Ammon's horn (tissue), 1 donor: ENCODE measurements around the gene ADCY1.

Source experiments
- DNase-seq: peaks from one replicate; pipeline ENCODE4 v3.0.0-alpha.2; 2016; ENCODE audit warnings: low spot score

ADCY1 gene

DNA sequence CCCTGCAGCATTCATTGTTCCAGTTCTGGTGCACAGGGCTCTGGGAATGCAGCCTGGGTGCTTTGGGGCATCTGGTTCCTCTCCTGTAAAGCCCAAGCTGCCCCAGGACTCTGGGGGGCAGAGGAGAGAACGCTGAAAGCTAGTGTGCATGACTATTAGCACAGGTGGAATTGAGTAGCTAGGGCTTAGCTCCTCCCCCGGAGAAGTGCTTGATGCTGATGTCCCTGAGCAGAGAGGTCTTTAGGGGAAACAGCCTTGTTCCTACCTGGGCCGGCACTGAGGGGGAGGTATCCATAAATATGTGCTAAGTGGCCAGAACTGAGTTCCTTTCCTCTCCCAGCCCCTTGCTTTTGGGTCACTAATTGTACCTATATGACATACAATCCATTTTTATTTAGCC lies 3.9 kb downstream of the ADCY1 start:
- DNase-seq: no peak

GRCh38 chr7:45578467-45578866 lies 4.3 kb downstream of the ADCY1 start:
- DNase-seq: no peak

DNA sequence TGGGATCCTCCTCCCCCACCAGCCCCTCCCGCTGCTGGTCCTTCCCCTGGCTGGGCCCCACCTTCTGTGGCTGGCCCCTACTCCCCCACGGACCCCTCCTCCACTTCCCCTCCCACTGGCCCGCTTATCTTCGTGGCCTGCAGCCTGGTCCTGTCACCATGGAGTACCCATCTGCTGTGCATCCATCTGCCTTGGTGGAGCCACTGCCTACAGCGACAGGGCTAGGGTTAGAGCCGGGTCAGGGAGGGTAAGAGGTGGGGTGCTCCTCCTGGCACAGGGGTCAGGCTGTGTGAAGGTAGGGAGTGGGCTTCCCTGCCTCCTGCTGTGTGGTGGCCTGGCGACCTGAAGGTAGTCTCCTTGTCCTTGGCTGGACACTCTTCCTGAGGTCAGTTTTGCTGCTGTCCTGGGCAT lies 5.2 kb downstream of the ADCY1 start:
- no peak for DNase-seq

- no peak for DNase-seq
Observed at GRCh38 chr7:45580053-45580872, 6.1 kb downstream of the ADCY1 start.

- DNase-seq: no peak
Observed at GRCh38 chr7:45581271-45581780, 7.2 kb downstream of the ADCY1 start.

GRCh38 chr7:45582136-45582749 lies 8.1 kb downstream of the ADCY1 start:
- DNase-seq: no peak

DNA sequence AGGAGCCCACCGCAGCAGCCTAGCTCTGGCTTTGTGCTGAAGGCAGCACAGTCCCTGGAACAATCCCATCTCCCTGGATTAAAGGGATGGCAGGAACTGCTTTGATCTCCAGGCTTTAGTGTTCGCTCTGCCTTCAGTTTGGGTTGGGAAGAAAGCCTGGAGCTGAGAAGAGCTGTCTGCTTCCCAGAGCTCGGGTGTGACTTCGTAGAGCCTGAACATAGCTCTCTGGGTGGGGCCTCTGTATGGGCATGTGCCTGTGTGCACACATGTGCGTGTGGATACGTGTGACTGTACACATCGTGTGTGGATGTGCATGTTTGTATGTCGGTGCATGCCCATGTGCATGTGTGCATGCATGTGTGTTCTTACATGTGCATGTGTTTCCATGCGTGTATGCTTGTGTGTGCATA lies 8.7 kb downstream of the ADCY1 start:
- no peak for DNase-seq

- no peak for DNase-seq
Observed at GRCh38 chr7:45583296-45583695, 9.1 kb downstream of the ADCY1 start.

DNA sequence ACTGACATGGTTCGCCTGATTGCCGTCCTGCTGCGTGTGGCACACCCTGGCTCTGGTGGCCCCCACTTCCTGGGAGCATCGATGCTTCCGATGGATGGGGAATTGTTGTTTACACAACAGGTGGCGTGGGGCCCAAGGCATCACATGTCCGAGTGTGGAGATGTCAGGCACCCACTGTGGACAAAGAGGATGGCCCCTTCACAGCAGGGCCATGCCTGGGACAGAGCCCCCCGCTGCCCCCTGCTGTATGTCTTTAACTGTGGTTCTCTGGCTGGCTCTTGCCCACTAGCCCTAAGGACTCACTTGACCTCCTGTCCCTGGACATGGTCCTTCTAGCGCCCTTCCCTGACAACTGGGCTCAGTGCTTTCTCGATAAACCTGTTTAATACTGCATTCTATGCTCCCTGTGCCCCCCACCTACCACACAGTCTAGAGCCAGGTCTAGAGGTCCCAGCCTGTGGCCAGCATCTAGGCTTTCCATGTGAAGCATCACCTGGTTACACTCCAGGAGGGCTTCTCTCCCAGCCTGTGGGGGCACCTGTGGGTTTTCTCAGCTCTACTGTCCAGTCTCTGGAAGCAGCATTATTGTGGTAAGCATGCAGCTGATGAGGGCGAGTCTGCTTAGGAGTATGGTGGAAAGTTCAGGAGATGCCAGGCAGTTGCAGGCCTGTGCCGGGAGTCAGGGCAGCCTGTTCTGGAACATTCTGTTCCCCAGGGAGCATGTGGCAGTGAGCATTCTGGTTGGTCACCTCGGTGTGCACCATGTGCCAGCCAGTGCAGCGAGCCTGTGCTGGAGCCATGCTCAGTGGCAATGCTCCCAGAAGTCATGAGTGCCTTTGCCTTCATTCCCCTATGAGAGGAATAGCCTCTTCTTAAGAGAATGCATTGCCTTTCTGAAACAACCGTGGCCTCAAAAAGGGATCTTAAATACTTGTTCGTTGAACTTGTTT lies 10.4 kb downstream of the ADCY1 start:
- DNase-seq: no peak

- no peak for DNase-seq
Observed at GRCh38 chr7:45585628-45586027, 11.5 kb downstream of the ADCY1 start.

- no peak for DNase-seq
Observed at GRCh38 chr7:45586542-45587520, 12.7 kb downstream of the ADCY1 start.

GRCh38 chr7:45588466-45588865 lies 14.3 kb downstream of the ADCY1 start:
- no peak for DNase-seq

DNA sequence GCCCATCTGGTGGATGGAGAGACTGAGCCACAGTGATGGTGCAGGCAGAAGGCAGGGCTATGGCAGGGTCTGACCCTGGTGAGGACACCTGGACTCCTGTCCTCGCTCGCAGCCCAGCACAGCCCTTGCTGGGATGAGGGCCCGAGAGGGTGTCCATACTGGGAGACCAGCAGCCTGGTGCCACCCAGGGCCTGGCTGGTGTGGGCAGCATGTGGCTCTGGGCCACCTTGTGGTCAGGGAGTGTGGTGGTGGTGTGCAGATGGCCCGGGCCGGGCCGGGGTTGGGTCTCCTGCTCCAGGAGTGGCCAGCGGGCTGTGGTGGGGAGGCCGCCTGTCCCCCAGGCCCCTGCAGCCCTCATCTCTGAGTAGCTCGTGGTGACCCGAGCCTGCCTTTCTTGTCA lies 14.9 kb downstream of the ADCY1 start:
- no peak for DNase-seq

- no peak for DNase-seq
Observed at GRCh38 chr7:45589915-45590678, 15.9 kb downstream of the ADCY1 start.

- no peak for DNase-seq
Observed at GRCh38 chr7:45590679-45591057, 16.5 kb downstream of the ADCY1 start.

DNA sequence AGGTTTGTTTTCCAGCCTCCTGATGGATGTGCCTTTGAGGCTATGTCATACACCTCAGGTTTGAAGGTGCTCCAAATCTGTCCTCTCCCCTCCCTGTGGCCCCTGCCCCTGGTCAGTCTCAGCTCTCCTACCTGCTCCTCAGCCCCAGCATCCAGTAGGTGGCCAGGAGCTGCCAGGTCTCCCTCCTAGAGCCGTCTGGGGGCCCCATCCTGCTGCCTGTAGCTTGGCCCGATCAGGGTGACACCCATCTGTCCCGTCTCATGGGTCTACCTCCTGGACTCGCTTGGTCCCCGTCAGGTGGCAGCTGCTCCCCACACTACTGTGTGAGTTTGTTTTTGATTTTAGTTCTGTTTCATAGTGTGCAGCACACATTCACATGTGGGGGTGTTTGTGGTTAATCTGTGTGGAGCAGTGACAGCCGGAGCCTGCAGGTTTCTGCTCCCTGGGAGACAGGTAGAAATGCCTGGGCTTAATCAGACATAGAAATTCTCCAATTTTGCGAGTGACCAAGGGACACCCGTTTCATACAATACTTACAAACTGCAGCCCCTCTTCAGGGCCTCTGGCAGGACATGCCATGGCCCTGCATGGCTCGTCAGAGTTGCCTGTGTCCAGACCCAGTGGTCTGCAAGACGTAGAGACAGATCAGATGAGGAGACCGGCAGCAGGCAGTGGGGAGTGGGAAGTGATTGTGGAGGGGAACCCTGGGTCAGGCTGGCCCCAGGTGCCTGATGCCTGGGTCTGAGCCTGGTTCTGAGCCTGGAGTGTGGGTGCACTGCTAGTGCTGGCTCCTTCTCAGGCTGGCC lies 17.1 kb downstream of the ADCY1 start:
- DNase-seq: no peak

- DNase-seq: no peak
Observed at GRCh38 chr7:45592230-45592991, 18.2 kb downstream of the ADCY1 start.

GRCh38 chr7:45593121-45593541 lies 19.0 kb downstream of the ADCY1 start:
- no peak for DNase-seq

GRCh38 chr7:45593877-45594276 lies 19.7 kb downstream of the ADCY1 start:
- DNase-seq: no peak
